Mesendoderm (in vitro differentiated cells): ENCODE results near the gene CDX2.

ENCODE experiments used
- DNase-seq: peaks from one replicate; pipeline ENCODE4 v3.0.0; 2013
- H2AK5ac ChIP-seq: 2 replicates; pipeline ENCODE4 v1.6.1; 2013; ENCODE audit warnings: low read length, inconsistent platforms
- H2BK120ac ChIP-seq: 2 replicates; pipeline ENCODE4 v1.6.1; 2013; ENCODE audit warnings: low read depth, mild to moderate bottlenecking, low read length, moderate library complexity, mixed read lengths
- H2BK15ac ChIP-seq: replicated peaks from 2 replicates; pipeline ENCODE4 v1.6.1; 2013; ENCODE audit warnings: low read depth, mild to moderate bottlenecking, moderate library complexity
- H2BK5ac ChIP-seq: 2 replicates; pipeline ENCODE4 v1.6.1; 2013; ENCODE audit warnings: low read length, inconsistent platforms
- H3K18ac ChIP-seq: 2 replicates; pipeline ENCODE4 v1.6.1; 2013; ENCODE audit warnings: mild to moderate bottlenecking, low read length, mixed read lengths
- H3K23ac ChIP-seq: one replicate; pipeline ENCODE4 v1.6.1; 2013; ENCODE audit warnings: low read length
- H3K27ac ChIP-seq: 2 replicates; pipeline ENCODE4 v1.5.1; 2013; ENCODE audit warnings: low read depth, mild to moderate bottlenecking, inconsistent platforms, low read length, moderate library complexity
- H3K27me3 ChIP-seq: 2 replicates; pipeline ENCODE4 v1.6.1; 2013; ENCODE audit warnings: low read length, control low read depth, mild to moderate bottlenecking, inconsistent platforms; ENCODE audit not compliant: insufficient read depth, poor library complexity
- H3K36me3 ChIP-seq: 2 replicates; pipeline ENCODE4 v1.6.1; 2013; ENCODE audit warnings: low read length, inconsistent platforms; ENCODE audit not compliant: control insufficient read depth, insufficient read depth
- H3K4ac ChIP-seq: one replicate; pipeline ENCODE4 v1.6.1; 2013; ENCODE audit warnings: low read depth, mild to moderate bottlenecking, low read length, moderate library complexity
- H3K4me1 ChIP-seq: 2 replicates; pipeline ENCODE4 v1.6.1; 2013; ENCODE audit warnings: low read depth, low read length, inconsistent platforms; ENCODE audit not compliant: control insufficient read depth
- H3K4me2 ChIP-seq: 2 replicates; pipeline ENCODE4 v1.6.1; 2013; ENCODE audit warnings: low read length
- H3K4me3 ChIP-seq: 2 replicates; pipeline ENCODE4 v1.5.1; 2013; ENCODE audit warnings: mild to moderate bottlenecking, low read length
- H3K56ac ChIP-seq: one replicate; pipeline ENCODE4 v1.6.1; 2013; ENCODE audit warnings: low read length
- H3K79me1 ChIP-seq: 2 replicates; pipeline ENCODE4 v1.6.1; 2013; ENCODE audit warnings: low read length, inconsistent platforms
- H3K79me2 ChIP-seq: 2 replicates; pipeline ENCODE4 v1.6.1; 2013; ENCODE audit warnings: mild to moderate bottlenecking, low read length; ENCODE audit not compliant: control insufficient read depth, insufficient read depth
- H3K9ac ChIP-seq: 2 replicates; pipeline ENCODE4 v1.6.1; 2013; ENCODE audit warnings: low read length, inconsistent platforms
- H4K5ac ChIP-seq: one replicate; pipeline ENCODE4 v1.6.1; 2013; ENCODE audit warnings: low read length
- H4K8ac ChIP-seq: one replicate; pipeline ENCODE4 v1.6.1; 2013; ENCODE audit warnings: low read depth, mild to moderate bottlenecking, control low read depth, low read length, moderate library complexity
- WGBS: extraction: QIAGEN DNeasy Blood & Tissue Kit; methylation state at CpG from one replicate; pipeline ENCODE4 v1.1.7; 2013; ENCODE audit warnings: low lambda C conversion rate, missing lambda C conversion rate; ENCODE audit not compliant: insufficient coverage; ENCODE audit errors: extremely low coverage; 5-methylcytosine and 5-hydroxymethylcytosine counted together

CDX2 gene

GRCh38 chr13:27977476-27978300, 8.6 kb upstream of the CDX2 start:
- H3K79me2 ChIP-seq, result no peaks in the 10 kb centered on the region
- peaks cover 2% of the 10 kb centered on the region for H3K4me1 ChIP-seq
- H2BK15ac ChIP-seq, result no peak overlapping the region
- H3K4ac ChIP-seq, result no peak overlapping the region
- H3K4me3 ChIP-seq, result no peak overlapping the region
- H3K79me1 ChIP-seq, result no peaks in the 10 kb centered on the region
- no CpG with 5 or more reads among the region's 80 CpGs for WGBS
- no peak overlapping the region for H2AK5ac ChIP-seq
- no peak overlapping the region for H4K8ac ChIP-seq
- no peak overlapping the region for H4K5ac ChIP-seq
- no peak overlapping the region for H2BK120ac ChIP-seq
- peak overlapping the region; percentile 39 for H3K23ac ChIP-seq
- H3K18ac ChIP-seq, result no peak overlapping the region
- peak overlapping the region; percentile 54 for H3K4me2 ChIP-seq
- no peaks in the 10 kb centered on the region for H3K36me3 ChIP-seq
- H3K27ac ChIP-seq, result no peak overlapping the region
- peak overlapping the region; percentile 66 for H3K56ac ChIP-seq
- DNase-seq, result peak; percentile 86
- no peak overlapping the region for H2BK5ac ChIP-seq
- peak overlapping the region; percentile 21 for H3K9ac ChIP-seq
- H3K27me3 ChIP-seq, result peaks cover 88% of the 10 kb centered on the region

DNA sequence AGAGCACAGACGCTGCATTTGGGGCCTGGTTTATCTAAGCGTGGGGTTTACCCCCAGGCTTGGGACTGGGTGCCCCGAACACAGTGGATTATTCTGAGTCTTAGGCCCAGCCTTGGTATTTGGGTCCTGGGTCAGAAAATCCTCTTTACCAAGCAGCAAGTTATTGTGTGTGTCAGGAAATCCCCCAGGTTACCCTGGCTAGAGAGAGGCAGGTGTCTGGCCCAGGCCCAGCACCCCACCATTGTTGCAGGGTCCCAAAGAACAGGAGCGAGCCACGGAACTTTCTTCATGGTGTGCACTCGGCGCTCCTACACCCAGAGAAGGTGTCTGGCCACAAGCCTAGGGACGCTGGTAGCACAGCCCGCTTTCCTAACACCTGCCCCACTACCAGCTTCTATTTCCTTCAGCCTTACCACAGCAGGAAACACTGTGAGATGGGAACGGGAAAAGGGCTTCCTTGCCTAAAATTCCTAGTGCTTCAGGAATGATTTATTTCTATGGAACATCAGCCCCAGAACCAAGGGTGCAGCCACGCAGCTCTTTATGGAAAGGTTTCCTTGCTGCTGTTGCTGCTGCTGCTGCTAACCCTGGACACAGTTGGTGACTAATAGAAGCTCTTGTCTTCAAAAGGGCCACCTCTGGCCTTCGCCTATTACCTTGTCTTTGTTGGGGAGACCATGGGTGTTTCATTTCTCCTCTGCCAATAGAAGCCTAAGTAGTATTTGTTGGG, 7.4 kb upstream of the CDX2 start:
- Histone ChIP-seq H4K8ac (no peak overlapping the region), H2BK15ac (no peak overlapping the region), H2BK120ac (no peak overlapping the region), H3K4me2 (no peak overlapping the region), H3K9ac (no peak overlapping the region), H3K4me1 (peaks cover 4% of the 10 kb centered on the region), H3K79me2 (no peaks in the 10 kb centered on the region), H4K5ac (no peak overlapping the region), H3K56ac (no peak overlapping the region), H3K27me3 (peaks cover 86% of the 10 kb centered on the region), H3K18ac (no peak overlapping the region), H2AK5ac (no peak overlapping the region), H3K27ac (no peak overlapping the region), H3K23ac (no peak overlapping the region), H2BK5ac (no peak overlapping the region), H3K4ac (no peak overlapping the region), H3K36me3 (no peaks in the 10 kb centered on the region), H3K4me3 (no peak overlapping the region), H3K79me1 (no peaks in the 10 kb centered on the region)
- DNase-seq, result no peak
- no CpG with 5 or more reads among the region's 12 CpGs for WGBS

GRCh38 chr13:27975564-27976361, 6.6 kb upstream of the CDX2 start:
- no peak overlapping the region for H2BK120ac ChIP-seq
- H3K4ac ChIP-seq, result no peak overlapping the region
- H4K5ac ChIP-seq, result no peak overlapping the region
- no peak overlapping the region for H2AK5ac ChIP-seq
- H3K27ac ChIP-seq, result no peak overlapping the region
- H3K79me2 ChIP-seq, result no peaks in the 10 kb centered on the region
- H3K9ac ChIP-seq, result no peak overlapping the region
- H3K23ac ChIP-seq, result no peak overlapping the region
- H3K18ac ChIP-seq, result no peak overlapping the region
- H3K4me3 ChIP-seq, result no peak overlapping the region
- no peak overlapping the region for H2BK15ac ChIP-seq
- no peak overlapping the region for H2BK5ac ChIP-seq
- H3K56ac ChIP-seq, result peak overlapping the region; percentile 11
- peaks cover 9% of the 10 kb centered on the region for H3K4me1 ChIP-seq
- no peak for DNase-seq
- peaks cover 82% of the 10 kb centered on the region for H3K27me3 ChIP-seq
- H3K79me1 ChIP-seq, result no peaks in the 10 kb centered on the region
- H3K36me3 ChIP-seq, result no peaks in the 10 kb centered on the region
- no peak overlapping the region for H4K8ac ChIP-seq
- no CpG with 5 or more reads among the region's 51 CpGs for WGBS
- H3K4me2 ChIP-seq, result no peak overlapping the region

GRCh38 chr13:27973961-27974662, 5.0 kb upstream of the CDX2 start:
- peaks cover 80% of the 10 kb centered on the region for H3K27me3 ChIP-seq
- no peak overlapping the region for H2BK5ac ChIP-seq
- no peak for DNase-seq

DNA sequence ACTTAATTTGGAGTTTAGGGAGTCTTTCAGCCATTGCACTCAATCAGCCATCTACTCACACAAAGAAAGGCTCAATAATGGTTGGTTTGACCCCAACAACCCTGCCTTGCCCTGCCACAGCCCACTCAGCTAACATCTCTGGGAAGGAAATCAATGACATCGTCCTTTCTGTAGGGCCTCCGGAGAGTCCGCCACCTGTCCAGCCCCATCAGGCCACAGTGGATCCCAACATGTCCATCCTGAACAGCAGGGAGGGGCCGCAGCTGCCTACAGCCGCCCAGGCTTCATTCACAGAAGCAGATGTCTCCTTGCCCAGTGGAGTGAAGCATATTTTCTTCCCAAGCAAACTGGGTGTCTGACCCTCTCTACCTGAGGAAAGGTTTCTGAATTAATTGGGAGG, 4.2 kb upstream of the CDX2 start:
- Histone ChIP-seq H2AK5ac (no peak overlapping the region), H4K5ac (no peak overlapping the region), H3K36me3 (no peaks in the 10 kb centered on the region), H3K79me2 (no peaks in the 10 kb centered on the region), H3K23ac (no peak overlapping the region), H3K4me3 (no peak overlapping the region), H3K4me1 (peaks cover 7% of the 10 kb centered on the region), H2BK15ac (no peak overlapping the region), H3K79me1 (no peaks in the 10 kb centered on the region), H3K18ac (no peak overlapping the region), H3K4ac (no peak overlapping the region), H4K8ac (no peak overlapping the region), H3K4me2 (no peak overlapping the region), H3K56ac (no peak overlapping the region), H3K9ac (no peak overlapping the region), H3K27ac (no peak overlapping the region), H2BK120ac (no peak overlapping the region), H3K27me3 (peaks cover 76% of the 10 kb centered on the region), H2BK5ac (no peak overlapping the region)
- WGBS, result no CpG with 5 or more reads among the region's 5 CpGs
- no peak for DNase-seq

More at GRCh38 chr13:27973961-27974662, 5.0 kb upstream of the CDX2 start:
- Histone ChIP-seq H3K4ac (no peak overlapping the region), H3K18ac (no peak overlapping the region), H4K5ac (no peak overlapping the region), H3K27ac (no peak overlapping the region), H3K23ac (no peak overlapping the region), H3K36me3 (no peaks in the 10 kb centered on the region), H3K4me2 (no peak overlapping the region), H2AK5ac (no peak overlapping the region), H3K4me3 (no peak overlapping the region), H3K79me1 (no peaks in the 10 kb centered on the region), H3K4me1 (peaks cover 9% of the 10 kb centered on the region), H3K9ac (no peak overlapping the region), H3K56ac (no peak overlapping the region), H2BK15ac (no peak overlapping the region), H4K8ac (no peak overlapping the region), H3K79me2 (no peaks in the 10 kb centered on the region), H2BK120ac (no peak overlapping the region)
- WGBS, result no CpG with 5 or more reads among the region's 7 CpGs
